HG02938 (cell line): ENCODE measurements around the gene COPA.

Experiments used
- ATAC-seq: cut with Tn5 transposase; IDR thresholded peaks from one replicate; pipeline ENCODE4 v1.9.1; 2021; ENCODE audit warnings: mild to moderate bottlenecking, moderate library complexity; ENCODE audit not compliant: unreplicated experiment

Gene COPA

GRCh38 chr1:160363010-160363409 is 20.0 kb upstream of the COPA start:
- ATAC-seq: no peak

GRCh38 chr1:160362168-160362957 is 19.3 kb upstream of the COPA start:
- ATAC-seq: no peak

DNA sequence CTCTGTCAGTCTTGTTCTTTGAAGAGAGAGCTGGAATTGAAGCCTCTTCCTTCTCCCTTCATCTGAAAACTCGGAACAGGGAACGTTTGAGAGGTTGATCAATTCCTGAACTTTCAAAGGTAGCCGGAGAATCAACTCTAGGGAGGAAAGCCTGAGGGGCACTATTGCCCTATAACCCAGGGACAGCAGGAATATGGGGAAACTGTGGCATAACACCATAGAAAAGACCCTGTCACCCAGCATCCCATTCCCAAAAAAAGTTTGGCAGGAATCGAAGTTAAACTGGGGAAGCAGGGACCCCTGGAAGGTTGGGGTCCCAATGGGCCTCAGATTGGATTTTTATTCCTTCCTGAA is 18.7 kb upstream of the COPA start:
- ATAC-seq: no peak

DNA sequence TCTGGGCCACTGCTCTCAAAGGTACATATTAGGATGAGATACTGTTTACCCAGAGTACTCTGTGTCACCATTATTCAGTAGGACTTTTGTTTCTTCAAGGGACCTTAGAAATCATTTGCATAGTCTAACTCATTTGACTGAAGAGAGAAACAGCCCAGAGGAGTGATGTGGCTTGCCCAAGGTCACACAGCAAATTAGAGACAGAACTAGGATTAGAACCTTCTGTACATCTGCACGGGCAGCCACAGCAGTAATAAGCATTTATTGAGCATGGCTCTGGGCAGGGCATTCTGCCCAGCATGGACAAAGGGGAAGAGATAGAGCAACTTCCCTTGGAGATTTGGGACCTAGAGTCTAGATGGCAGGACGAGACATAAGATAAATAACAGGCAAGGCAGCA is 18.1 kb upstream of the COPA start:
- ATAC-seq: no peak

DNA sequence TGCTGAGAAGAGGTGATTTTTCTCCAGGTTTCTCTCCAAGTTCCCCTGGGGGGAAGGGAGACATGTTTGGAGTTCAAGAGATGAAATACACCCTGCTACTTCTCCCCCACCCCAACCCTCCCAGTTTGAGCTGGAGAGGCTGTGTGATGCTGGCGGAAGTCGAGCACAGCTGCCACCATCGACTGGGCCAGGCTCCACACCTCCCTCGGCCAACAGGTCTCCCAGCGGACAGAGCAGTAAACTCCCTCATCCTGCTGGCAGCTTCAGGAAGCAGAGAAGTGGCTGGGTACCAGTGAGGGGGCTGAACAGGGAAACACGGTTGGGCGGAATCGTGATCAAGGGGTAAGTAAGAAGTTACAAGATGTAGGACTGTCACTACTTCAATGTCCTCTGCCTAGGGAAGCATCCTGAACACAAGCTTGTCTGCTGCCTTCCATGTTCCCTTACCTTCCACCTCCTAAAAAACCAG is 17.2 kb upstream of the COPA start:
- ATAC-seq: no peak

- no peak for ATAC-seq
Observed at GRCh38 chr1:160359559-160360226, 16.6 kb upstream of the COPA start.

GRCh38 chr1:160358073-160358472 is 15.0 kb upstream of the COPA start:
- ATAC-seq: no peak

GRCh38 chr1:160357286-160358002 is 14.4 kb upstream of the COPA start:
- ATAC-seq: no peak

DNA sequence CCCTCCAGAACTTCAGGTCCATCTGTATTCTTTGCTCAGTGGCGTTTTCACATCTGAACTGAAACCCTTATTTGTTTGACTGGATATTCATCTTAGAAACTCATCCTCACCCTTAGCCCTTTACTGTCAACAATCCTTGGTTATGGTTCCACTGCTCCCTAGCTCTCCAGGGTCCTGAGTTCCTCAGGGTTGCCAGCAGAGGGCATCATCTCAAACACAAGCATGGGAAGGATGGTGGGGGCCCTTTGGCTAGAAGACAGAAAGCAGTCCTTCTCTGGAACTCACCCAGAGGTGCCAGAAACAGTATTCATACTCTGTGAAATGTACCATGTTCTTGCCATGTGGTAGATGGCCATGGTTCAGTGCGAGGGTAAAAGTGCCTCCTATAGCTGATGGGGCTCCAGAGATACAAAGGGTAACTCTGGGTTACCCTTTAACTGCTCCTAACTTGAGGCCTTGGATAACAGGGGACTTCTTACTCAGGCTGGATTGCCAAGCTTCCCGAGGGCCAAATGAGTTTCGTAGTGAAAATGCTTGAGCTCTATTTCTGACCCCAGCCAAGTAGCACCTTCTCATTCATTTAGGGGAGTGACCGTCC is 11.4 kb upstream of the COPA start:
- no peak for ATAC-seq

GRCh38 chr1:160353223-160353622 is 10.2 kb upstream of the COPA start:
- no peak for ATAC-seq

DNA sequence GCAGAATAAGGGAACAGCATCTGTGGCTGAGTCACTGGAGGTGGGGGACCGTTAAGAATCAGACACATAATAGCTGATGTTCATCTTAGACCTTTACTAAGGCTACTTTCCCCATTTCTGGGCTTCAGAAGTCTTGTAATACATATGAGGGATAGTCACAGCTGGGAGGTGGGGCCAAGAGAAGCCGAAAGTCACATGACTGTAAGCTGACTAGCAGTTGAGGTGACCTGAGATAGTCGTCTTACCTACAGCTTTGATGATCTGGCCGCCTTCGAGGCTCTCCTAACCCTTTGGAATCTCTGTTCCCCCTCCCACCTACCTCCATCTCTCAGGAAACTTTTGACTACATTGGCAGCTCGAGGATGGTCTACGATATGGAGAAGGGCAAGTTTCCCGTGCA is 9.5 kb upstream of the COPA start:
- ATAC-seq: no peak

GRCh38 chr1:160351629-160352028 is 8.6 kb upstream of the COPA start:
- no peak for ATAC-seq

DNA sequence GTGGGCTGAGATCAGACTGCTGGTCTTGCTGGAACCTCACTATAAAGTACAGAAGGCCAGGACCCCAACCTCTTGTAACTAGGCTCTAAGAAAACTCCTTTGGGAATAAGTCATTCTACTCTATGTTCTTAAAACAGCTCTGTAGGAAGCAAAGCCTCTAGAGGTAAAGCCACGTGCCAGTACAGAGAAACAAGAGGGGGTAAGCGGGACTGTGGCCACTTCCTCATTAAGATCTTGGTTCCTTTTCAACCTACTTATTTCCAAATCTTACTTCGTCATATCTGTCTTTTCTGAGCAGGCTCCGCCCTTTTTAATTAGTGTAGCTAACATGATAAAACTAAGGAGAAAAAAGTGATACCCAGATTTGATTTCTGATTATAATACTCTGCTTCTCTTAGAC is 3.9 kb upstream of the COPA start:
- no peak for ATAC-seq

DNA sequence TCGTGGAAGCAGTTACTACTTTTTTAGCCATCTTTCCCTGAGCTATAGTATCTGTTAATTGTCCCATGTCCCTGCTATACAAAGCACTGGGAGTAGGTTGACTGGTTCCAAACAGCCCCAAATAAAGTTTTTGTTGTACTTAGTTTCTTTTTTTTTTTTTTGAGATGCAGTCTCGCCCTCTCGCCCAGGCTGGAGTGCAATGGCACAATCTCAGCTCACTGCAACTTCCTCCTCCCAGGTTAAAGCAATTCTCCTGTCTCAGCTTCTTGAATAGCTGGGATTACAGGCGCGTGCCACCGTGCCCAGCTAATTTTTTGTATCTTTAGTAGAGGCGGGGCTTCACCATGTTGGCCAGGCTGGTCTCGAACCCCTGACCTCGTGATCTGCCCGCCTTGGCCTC is 3.4 kb upstream of the COPA start:
- no peak for ATAC-seq

DNA sequence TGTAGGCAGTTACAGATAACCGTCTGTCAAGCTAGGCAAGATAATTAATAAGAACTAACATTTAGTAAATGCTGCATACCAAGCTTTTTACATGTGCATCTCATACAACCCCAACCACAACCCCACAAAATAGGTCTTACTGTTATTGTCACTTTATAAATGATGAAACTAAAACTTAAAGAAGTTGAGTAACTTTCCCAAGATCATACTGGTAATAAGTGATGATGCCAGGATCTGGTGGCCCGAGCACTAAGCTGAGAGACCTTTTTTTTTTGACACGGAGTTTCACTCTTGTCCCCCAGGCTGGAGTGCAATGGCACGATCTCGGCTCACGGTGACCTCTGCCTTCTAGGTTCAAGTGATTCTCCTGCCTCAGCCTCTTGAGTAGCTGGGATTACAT is 1.9 kb upstream of the COPA start:
- ATAC-seq: no peak

DNA sequence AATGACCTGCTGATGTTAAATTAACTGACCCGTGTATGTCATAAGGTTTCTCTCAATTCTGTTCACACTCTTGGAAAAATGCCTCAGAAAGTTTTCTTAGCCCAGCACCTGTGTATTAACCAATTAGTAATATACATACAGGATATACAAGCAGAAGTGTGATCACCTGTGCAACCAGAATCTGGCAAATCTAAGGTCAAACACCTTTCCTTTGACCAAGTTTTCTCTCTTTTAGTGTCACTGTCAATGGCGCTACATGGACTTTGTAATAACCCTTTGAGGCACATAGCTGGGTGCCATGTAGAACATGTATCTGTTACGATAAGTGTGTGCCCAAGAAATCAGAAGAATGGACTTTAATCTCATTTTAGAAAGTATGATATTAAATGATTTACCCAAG is 1.2 kb upstream of the COPA start:
- ATAC-seq: no peak

DNA sequence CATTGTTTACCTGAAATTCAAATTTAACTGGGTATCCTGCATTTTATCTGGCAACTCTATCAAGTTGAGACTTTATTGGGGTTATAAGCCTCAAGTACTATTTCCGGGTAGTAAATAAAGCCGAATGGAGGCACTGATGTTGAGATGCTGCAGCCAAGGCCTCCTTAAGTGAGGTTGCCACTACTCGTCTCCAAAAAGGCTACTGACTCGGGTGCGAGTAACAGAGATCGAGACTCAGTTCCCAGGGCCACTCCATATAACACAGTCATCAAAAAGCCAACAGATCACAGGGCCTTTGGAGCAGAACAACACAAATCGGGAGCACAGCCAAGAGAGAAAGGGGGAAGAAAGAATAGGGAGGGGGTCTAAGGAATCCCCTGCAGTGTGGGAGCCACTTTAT is 524 bp downstream of the COPA start:
- ATAC-seq: no peak

DNA sequence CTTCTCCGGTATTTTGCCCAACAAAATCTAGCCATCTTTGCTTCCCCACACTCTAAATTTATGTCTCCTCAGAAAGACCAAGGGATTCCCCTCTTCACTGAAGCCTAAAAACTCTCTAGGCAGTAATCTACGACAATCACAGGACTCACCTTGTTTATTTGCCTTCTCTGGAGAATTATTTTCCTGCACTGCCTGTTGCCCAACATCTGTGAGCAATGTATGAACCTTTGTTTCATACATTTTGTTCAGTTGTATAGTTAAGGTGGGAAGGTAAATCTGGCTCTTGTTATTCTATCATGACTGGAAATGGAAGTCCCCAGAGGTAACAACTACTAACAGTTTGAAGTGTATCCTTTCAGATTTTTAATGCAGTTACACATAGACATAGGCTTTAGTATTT is 2.2 kb downstream of the COPA start:
- ATAC-seq: no peak

DNA sequence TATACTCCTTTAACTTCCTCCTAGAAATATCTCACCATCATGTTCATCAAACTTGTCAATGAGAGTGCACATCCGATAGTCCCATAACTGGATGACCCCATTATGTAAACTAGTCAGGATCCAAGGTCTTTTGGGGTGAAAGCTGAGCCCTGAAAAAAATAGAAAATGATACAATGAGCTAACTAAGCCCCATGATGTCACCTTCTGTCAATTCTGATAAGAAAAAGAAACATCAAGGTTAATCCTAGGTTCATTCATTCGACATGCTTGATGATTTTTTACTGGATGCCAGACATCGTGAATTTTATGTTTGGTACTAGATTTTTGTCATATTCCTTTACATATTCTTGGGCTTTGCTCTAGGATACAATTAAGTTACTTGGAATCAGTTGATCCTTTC is 2.9 kb downstream of the COPA start:
- ATAC-seq: no peak

DNA sequence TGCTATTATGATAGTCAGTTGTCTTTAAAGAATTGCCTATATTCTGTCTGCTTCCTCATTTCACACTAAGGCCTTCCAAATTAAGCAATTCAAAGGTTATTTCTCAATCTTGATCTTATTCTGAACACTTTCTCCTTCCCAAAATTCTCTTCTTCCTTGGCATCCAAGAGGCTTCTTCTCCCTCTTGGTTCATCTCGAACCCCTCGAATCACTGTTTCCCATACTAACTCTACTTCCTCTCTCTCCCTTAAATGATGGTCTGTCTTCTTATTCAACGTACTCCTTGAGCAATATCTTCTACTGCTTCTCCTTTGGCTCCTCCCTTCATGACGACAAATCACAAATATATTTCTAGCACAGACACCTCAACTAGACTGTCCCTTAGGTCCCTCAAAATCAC is 4.5 kb downstream of the COPA start:
- ATAC-seq: no peak

- no peak for ATAC-seq
Observed at GRCh38 chr1:160332516-160332915, 10.5 kb downstream of the COPA start.

DNA sequence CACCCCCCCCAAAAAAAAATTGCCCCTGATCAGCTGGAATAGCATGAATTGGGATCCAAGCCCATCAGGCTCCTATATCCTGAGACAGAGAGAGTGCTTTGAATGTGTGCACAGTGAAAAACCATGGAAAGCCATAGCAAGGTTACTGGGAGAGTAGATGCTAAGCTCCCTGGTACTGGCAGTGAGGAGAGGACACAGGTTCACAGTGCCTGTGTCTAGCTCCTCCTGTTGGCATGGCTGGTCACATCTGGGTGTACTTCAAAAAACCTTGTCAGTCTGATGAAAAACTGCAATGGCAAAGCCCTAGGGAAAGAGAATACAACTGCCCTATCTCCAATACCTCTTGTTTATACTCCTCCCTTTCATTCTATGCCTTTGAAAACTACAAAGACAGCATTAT is 12.9 kb downstream of the COPA start:
- no peak for ATAC-seq
